ENCODE data around the gene FCHO1.

The FCHO1 gene

DNA sequence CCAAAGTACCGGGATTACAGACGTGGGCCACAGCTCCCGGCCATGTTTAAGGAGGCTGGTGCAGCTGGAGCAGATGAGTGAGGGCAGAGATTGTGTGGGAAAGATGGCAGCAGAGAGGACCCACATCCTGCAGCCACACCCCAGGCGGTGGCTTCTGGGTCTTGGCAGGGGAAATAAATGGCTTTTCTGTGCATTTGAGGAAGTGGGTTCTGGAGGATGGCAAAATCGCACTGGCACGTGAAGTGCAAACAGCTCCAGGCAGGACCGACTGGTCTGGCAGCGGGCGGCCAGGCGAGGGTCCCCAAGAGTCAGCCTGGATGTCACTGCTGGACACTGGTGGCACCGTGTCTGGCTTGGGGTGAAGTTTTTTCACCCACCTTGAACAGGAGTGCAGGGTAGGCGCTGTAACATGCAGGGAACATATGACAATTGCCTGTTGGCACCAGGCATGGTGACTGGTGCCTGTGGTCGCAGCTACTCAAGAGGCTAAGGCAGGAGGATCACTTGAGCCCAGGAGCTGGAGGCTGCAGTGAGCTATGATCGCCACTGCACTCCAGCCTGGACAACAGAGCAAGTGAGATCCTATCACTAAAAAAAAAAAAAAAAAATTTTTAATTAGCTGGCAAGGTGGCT is 52.1 kb downstream of the FCHO1 start:
- no peak for DNase-seq
- Histone ChIP-seq H3K27me3 (ENCODE audit: insufficient read depth, low read depth, severe bottlenecking) (no peaks in the 10 kb centered on the region), H3K4me3 (ENCODE audit: low read depth, low read length) (no peak overlapping the region), H3K27ac (no peak overlapping the region), H3K9me3 (ENCODE audit: severe bottlenecking) (no peaks in the 10 kb centered on the region), H3K36me3 (no peaks in the 10 kb centered on the region)
- TF ChIP-seq, protein P1, sequence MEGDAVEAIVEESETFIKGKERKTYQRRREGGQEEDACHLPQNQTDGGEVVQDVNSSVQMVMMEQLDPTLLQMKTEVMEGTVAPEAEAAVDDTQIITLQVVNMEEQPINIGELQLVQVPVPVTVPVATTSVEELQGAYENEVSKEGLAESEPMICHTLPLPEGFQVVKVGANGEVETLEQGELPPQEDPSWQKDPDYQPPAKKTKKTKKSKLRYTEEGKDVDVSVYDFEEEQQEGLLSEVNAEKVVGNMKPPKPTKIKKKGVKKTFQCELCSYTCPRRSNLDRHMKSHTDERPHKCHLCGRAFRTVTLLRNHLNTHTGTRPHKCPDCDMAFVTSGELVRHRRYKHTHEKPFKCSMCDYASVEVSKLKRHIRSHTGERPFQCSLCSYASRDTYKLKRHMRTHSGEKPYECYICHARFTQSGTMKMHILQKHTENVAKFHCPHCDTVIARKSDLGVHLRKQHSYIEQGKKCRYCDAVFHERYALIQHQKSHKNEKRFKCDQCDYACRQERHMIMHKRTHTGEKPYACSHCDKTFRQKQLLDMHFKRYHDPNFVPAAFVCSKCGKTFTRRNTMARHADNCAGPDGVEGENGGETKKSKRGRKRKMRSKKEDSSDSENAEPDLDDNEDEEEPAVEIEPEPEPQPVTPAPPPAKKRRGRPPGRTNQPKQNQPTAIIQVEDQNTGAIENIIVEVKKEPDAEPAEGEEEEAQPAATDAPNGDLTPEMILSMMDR (IDR thresholded peaks at IDR 0.05; ENCODE audit: low read depth, low read length): no peak

DNA sequence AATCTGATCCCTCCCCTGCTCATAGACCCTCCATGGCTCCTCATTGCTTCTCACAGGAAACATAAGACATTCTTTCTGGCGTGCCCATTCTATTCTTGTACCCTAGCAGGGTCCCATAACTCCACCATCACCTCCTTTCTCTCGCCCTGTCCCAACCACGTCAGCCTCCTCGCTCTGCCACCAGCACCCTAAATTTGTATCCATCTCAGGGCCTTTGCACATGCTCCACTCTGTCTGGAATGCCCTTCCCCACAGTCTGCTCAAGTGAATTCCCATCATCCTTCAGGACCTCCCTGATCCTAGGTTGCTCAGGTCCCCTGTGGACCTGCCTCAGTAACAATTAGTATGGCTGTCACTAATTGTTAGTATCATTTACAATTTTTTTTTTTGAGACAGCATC is 54.1 kb downstream of the FCHO1 start:
- H3K27me3 ChIP-seq (ENCODE audit: insufficient read depth, low read depth, severe bottlenecking): no peaks in the 10 kb centered on the region
- no peak overlapping the region for H3K27ac ChIP-seq
- H3K9me3 ChIP-seq (ENCODE audit: severe bottlenecking): no peaks in the 10 kb centered on the region
- TF ChIP-seq, protein P1 (IDR thresholded peaks at IDR 0.05; ENCODE audit: low read depth, low read length): no peak
- no peak for DNase-seq
- no peak overlapping the region for H3K4me3 ChIP-seq (ENCODE audit: low read depth, low read length)
- no peaks in the 10 kb centered on the region for H3K36me3 ChIP-seq

DNA sequence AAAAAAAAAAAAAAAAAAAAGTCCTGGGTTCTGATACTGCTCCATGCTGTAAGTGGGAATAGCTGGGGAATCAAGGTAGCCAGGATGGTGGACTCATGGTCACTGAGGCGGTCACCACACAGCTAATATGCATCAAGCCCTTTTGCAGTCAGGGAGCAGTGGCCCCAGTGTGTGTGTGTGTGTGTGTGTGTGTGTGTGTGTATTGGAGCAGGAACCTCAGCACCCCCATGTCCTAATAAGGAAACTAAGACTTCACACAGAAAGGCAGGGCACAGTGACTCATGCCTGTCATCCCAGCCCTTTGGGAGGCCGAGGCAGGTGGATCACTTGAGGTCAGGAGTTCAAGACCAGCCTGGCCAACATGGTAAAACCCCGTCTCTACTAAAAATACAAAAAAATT is 55.7 kb downstream of the FCHO1 start:
- H3K27ac ChIP-seq: no peak overlapping the region
- H3K9me3 ChIP-seq (ENCODE audit: severe bottlenecking): no peaks in the 10 kb centered on the region
- no peak for DNase-seq
- no peak overlapping the region for H3K4me3 ChIP-seq (ENCODE audit: low read depth, low read length)
- H3K36me3 ChIP-seq: no peaks in the 10 kb centered on the region
- TF ChIP-seq, protein P1 (IDR thresholded peaks at IDR 0.05; ENCODE audit: low read depth, low read length): no peak
- H3K27me3 ChIP-seq (ENCODE audit: insufficient read depth, low read depth, severe bottlenecking): no peaks in the 10 kb centered on the region

DNA sequence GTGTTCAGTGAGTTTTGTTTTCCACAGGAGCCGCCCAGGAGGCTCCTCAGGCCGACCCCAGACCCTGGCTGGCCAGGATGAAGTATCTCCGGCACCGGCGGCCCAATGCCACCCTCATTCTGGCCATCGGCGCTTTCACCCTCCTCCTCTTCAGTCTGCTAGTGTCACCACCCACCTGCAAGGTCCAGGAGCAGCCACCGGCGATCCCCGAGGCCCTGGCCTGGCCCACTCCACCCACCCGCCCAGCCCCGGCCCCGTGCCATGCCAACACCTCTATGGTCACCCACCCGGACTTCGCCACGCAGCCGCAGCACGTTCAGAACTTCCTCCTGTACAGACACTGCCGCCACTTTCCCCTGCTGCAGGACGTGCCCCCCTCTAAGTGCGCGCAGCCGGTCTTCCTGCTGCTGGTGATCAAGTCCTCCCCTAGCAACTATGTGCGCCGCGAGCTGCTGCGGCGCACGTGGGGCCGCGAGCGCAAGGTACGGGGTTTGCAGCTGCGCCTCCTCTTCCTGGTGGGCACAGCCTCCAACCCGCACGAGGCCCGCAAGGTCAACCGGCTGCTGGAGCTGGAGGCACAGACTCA is 56.5 kb downstream of the FCHO1 start:
- Histone ChIP-seq H3K27me3 (ENCODE audit: insufficient read depth, low read depth, severe bottlenecking) (no peaks in the 10 kb centered on the region), H3K4me3 (ENCODE audit: low read depth, low read length) (no peak overlapping the region), H3K9me3 (ENCODE audit: severe bottlenecking) (no peaks in the 10 kb centered on the region), H3K36me3 (no peaks in the 10 kb centered on the region), H3K27ac (no peak overlapping the region)
- no peak for DNase-seq
- TF ChIP-seq, protein P1 (IDR thresholded peaks at IDR 0.05; ENCODE audit: low read depth, low read length): no peak

DNA sequence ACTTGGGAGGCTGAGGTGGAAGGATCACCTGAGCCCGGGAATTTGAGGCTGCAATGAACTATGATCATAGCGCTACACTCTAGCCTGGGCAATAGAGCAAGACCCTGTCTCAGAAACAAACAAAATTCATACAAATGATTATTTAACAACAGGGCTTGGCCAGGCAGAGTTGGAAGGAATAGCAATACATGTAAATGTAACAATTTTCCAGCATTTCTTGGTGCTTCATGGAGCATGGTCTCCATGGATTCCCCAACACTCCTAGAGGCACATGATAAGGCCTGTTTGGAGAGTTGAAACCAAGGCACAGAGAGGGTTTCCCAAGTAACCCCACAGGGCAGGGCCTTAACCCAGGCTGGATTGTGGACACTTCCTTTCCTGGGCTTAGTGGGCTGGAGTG is 59.8 kb downstream of the FCHO1 start:
- Histone ChIP-seq H3K9me3 (ENCODE audit: severe bottlenecking) (no peaks in the 10 kb centered on the region), H3K4me3 (ENCODE audit: low read depth, low read length) (no peak overlapping the region), H3K27ac (no peak overlapping the region), H3K27me3 (ENCODE audit: insufficient read depth, low read depth, severe bottlenecking) (no peaks in the 10 kb centered on the region), H3K36me3 (no peaks in the 10 kb centered on the region)
- no peak for DNase-seq
- TF ChIP-seq, protein P1 (IDR thresholded peaks at IDR 0.05; ENCODE audit: low read depth, low read length): no peak

DNA sequence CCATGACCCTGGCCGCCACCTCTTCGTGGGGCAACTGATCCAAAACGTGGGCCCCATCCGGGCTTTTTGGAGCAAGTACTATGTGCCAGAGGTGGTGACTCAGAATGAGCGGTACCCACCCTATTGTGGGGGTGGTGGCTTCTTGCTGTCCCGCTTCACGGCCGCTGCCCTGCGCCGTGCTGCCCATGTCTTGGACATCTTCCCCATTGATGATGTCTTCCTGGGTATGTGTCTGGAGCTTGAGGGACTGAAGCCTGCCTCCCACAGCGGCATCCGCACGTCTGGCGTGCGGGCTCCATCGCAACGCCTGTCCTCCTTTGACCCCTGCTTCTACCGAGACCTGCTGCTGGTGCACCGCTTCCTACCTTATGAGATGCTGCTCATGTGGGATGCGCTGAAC is 60.4 kb downstream of the FCHO1 start:
- Histone ChIP-seq H3K27ac (no peak overlapping the region), H3K27me3 (ENCODE audit: insufficient read depth, low read depth, severe bottlenecking) (no peaks in the 10 kb centered on the region), H3K4me3 (ENCODE audit: low read depth, low read length) (no peak overlapping the region), H3K9me3 (ENCODE audit: severe bottlenecking) (no peaks in the 10 kb centered on the region), H3K36me3 (no peaks in the 10 kb centered on the region)
- no peak for DNase-seq
- TF ChIP-seq, protein P1 (IDR thresholded peaks at IDR 0.05; ENCODE audit: low read depth, low read length): no peak

Measured in WERI-Rb-1 (cell line).